ENCODE data around the gene CRIM1. TPM values are rescaled to one million over a fixed set of nuclear protein-coding genes. Genes with fewer than 3 reads are reported as not detected.

The CRIM1 gene
- total and polyA plus RNA-seq, 7 donors: 10.2 to 68.1 (median 53.1) TPM

DNA sequence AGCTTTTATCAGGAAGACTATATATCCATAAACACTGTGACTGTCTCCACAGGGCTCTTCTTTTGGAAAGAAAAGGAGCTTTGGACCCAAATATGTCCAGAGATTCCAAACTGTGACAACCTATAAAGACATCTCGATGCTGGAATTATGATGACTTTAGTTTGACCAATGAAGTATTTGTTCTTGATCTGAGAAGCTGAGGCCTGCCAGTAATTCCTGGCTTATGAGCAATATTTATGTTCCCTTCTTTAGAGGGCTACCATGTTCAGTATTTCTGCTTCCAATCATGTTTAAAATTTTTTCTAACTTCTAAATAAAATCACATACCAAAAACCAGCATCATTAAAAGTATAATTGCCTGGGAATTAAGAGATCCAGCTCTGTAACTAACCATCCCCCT lies 201.3 kb downstream of the CRIM1 start:
- H3K4me1 ChIP-seq: peaks cover 11% of the 10 kb centered on the region
- 19 to 34% (median 28%) methylated on average over 1 of the region's 1 CpG for WGBS, 3 donors
- H3K27me3 ChIP-seq (ENCODE audit: insufficient read depth in 3 of 3, low read length in 2 of 3): no peaks in the 10 kb centered on the region
- DNase-seq (no peak), ATAC-seq (no peak)
- TF ChIP-seq, protein P1, sequence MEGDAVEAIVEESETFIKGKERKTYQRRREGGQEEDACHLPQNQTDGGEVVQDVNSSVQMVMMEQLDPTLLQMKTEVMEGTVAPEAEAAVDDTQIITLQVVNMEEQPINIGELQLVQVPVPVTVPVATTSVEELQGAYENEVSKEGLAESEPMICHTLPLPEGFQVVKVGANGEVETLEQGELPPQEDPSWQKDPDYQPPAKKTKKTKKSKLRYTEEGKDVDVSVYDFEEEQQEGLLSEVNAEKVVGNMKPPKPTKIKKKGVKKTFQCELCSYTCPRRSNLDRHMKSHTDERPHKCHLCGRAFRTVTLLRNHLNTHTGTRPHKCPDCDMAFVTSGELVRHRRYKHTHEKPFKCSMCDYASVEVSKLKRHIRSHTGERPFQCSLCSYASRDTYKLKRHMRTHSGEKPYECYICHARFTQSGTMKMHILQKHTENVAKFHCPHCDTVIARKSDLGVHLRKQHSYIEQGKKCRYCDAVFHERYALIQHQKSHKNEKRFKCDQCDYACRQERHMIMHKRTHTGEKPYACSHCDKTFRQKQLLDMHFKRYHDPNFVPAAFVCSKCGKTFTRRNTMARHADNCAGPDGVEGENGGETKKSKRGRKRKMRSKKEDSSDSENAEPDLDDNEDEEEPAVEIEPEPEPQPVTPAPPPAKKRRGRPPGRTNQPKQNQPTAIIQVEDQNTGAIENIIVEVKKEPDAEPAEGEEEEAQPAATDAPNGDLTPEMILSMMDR (IDR thresholded peaks at IDR 0.05): no peak
- no peaks in the 10 kb centered on the region for H3K9me3 ChIP-seq
- intact Hi-C loops (cut with DNase I): no loop called here
- peak overlapping the region; percentile 28 for H3K27ac ChIP-seq
- H3K36me3 ChIP-seq (ENCODE audit: insufficient read depth in 1 of 2, low read depth in 1 of 2): peaks cover 2 to 78% of the 10 kb centered on the region in 2 donors
- no peak overlapping the region for H3K4me3 ChIP-seq

DNA sequence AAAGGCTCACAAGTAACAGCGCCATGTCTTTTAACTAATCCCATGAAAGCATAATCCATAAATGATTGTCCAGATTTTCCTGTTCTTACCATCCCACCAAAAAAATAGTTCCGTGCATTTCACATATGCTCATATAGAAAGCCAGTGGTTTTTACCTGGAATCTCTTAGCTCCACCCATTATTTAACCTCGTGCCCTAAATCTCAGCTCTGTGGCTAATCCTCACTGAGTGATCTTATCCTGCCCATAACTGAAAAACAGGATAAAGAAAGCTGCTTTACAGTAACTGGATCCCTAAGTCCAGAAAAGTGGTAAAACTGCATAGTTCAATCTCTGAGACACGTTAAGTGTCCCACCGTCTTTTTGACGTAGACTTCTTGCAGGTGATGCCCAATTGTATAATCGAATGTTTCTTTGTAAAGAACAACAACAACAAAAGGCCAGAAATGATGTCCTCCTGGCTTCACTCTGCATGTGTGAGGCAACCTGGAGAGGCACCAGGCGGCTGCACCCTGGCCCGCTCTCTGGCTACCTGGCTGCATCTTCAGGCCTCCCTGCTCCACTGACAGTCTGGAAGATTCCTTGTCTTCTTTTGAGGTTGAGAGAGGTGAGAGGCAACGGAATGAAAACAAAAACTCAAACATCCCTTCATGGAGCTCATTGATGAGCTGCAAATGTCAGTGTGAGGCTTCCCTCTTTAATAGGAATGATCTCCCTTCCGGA lies 203.8 kb downstream of the CRIM1 start:
- DNase-seq (no peak), ATAC-seq (no peak)
- 83 to 89% (median 84%) methylated on average over 11 of the region's 11 CpGs for WGBS, 3 donors
- no peaks in the 10 kb centered on the region for H3K9me3 ChIP-seq
- H3K4me1 ChIP-seq: peaks cover 31% of the 10 kb centered on the region
- H3K4me3 ChIP-seq: no peak overlapping the region
- peaks cover 7 to 55% of the 10 kb centered on the region in 2 donors for H3K36me3 ChIP-seq (ENCODE audit: insufficient read depth in 1 of 2, low read depth in 1 of 2)
- intact Hi-C loops (cut with DNase I): no loop called here
- TF ChIP-seq, protein P1 (IDR thresholded peaks at IDR 0.05): no peak
- H3K27ac ChIP-seq: no peak overlapping the region
- no peaks in the 10 kb centered on the region for H3K27me3 ChIP-seq (ENCODE audit: insufficient read depth in 3 of 3, low read length in 2 of 3)

DNA sequence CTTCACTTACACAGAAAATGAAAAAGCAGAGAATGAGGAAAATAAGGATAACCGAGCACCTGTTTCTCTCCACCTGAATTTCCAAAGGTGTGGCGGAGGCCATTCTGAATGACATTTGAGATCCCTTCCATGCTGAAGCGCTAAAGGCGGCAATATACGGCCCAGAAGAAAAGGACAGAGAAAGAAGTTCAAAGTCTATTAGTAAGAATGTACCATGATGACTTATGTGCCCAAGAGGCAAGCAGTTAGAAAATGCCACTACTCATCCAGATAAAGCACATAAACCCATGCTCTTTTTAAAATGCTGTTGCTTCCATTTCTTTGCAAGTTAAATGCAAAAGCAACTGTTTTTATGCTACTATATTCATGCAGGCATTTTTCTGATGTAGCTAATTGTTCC lies 205.1 kb downstream of the CRIM1 start:
- intact Hi-C loops (cut with DNase I): loop anchor here in 1 of 2 donors (10.0 kb wide), 1 partner anchor 104 kb away; no protein-coding TSS in a partner anchor
- 88 to 98% (median 97%) methylated on average over 5 of the region's 5 CpGs for WGBS, 3 donors
- no peak for ATAC-seq
- no peak for DNase-seq
- H3K27ac ChIP-seq: peak overlapping the region; percentile 78
- no peaks in the 10 kb centered on the region for H3K9me3 ChIP-seq
- H3K27me3 ChIP-seq (ENCODE audit: insufficient read depth in 3 of 3, low read length in 2 of 3): no peaks in the 10 kb centered on the region
- H3K4me1 ChIP-seq: peaks cover 31% of the 10 kb centered on the region
- H3K4me3 ChIP-seq: no peak overlapping the region
- TF ChIP-seq, protein P1 (IDR thresholded peaks at IDR 0.05): no peak
- H3K36me3 ChIP-seq (ENCODE audit: insufficient read depth in 1 of 2, low read depth in 1 of 2): peaks cover 5 to 49% of the 10 kb centered on the region in 2 donors

DNA sequence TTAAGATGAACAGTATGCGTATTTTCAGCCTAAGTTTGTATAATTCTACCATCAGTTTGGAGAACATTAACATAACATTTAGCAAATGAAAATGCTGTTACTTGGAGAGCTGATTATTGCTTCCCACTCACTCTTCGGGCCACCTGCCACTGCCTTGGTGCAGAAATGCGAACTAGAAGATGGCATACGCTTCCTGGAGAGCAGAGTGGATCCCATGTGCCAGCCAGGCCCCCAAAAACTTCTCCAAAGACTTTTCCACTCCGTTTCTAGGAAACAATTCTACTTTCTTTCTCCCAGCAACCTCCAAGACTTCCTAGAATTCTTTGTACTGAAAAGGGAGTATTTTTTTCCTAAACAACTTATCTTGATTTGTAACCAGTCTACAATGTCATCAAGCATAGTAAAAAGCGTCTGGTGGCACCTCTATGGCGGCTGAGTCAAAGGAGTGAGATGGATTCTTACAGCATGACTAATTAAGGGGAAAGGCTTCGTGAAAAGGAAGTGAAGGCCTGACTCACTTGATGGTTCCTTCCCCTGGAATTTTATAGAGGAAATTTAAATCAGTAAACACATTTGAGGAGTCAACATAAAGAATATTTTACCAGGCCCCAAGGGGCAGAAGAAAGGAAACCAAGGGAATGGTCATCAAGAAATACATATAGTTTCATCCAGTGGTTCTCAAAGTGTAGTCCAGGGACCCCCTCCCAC lies 205.8 kb downstream of the CRIM1 start:
- Histone ChIP-seq H3K4me1 (peaks cover 31% of the 10 kb centered on the region), H3K9me3 (no peaks in the 10 kb centered on the region), H3K27me3 (ENCODE audit: insufficient read depth in 3 of 3, low read length in 2 of 3) (no peaks in the 10 kb centered on the region), H3K4me3 (no peak overlapping the region), H3K27ac (peak overlapping the region; percentile 78), H3K36me3 (ENCODE audit: insufficient read depth in 1 of 2, low read depth in 1 of 2) (peaks cover 5 to 51% of the 10 kb centered on the region in 2 donors)
- TF ChIP-seq, protein P1 (IDR thresholded peaks at IDR 0.05): no peak
- DNase-seq (no peak), ATAC-seq (peak; percentile 76 to 94 (median 87))
- 66 to 75% (median 72%) methylated on average over 8 of the region's 8 CpGs for WGBS, 3 donors
- intact Hi-C loops (cut with DNase I): loop anchor here in 1 of 2 donors (10.0 kb wide), 1 partner anchor 103 kb away; no protein-coding TSS in a partner anchor
